Smooth muscle cell (in vitro differentiated cells): Measurements from ENCODE around the gene STXBP6. TPM values are rescaled to one million over a fixed set of nuclear protein-coding genes. Genes with fewer than 3 reads are reported as not detected.

Experiments used
- DNase-seq: peaks from one replicate; lab custom pipeline; 2025; ENCODE audit not compliant: unreplicated experiment; lab: John Stamatoyannopoulos, UW
- H2AFZ ChIP-seq: fragments of 200-600 bp; sonication (generic); 2 replicates; pipeline ENCODE4 v1.6.0; 2016; ENCODE audit warnings: antibody characterized with exemption, low read depth, mild to moderate bottlenecking
- H3F3A ChIP-seq: fragments of 200-600 bp; sonication (generic); 2 replicates; pipeline ENCODE4 v1.6.0; 2017; ENCODE audit warnings: antibody characterized with exemption, low read depth
- H3K27ac ChIP-seq: fragments of 200-600 bp; sonication (generic); 2 replicates; pipeline ENCODE4 v1.5.1; 2016; ENCODE audit warnings: low read depth, mild to moderate bottlenecking
- H3K27me3 ChIP-seq: fragments of 200-600 bp; sonication (generic); 2 replicates; pipeline ENCODE4 v1.6.1; 2016; ENCODE audit warnings: low read depth, mild to moderate bottlenecking
- H3K36me3 ChIP-seq: fragments of 200-600 bp; sonication (generic); 2 replicates; pipeline ENCODE4 v1.5.1; 2016; ENCODE audit warnings: low read depth
- H3K4me1 ChIP-seq: fragments of 200-600 bp; sonication (generic); 2 replicates; pipeline ENCODE4 v1.5.1; 2016; ENCODE audit warnings: low read depth
- H3K4me2 ChIP-seq: fragments of 200-600 bp; sonication (generic); 2 replicates; pipeline ENCODE4 v1.6.0; 2016; ENCODE audit warnings: mild to moderate bottlenecking
- H3K4me3 ChIP-seq: fragments of 200-600 bp; sonication (generic); 2 replicates; pipeline ENCODE4 v1.5.1; 2016; ENCODE audit warnings: mild to moderate bottlenecking
- H3K79me2 ChIP-seq: fragments of 200-600 bp; sonication (generic); 2 replicates; pipeline ENCODE4 v1.6.0; 2016; ENCODE audit warnings: low read depth, mild to moderate bottlenecking
- H3K9ac ChIP-seq: fragments of 200-600 bp; sonication (generic); 2 replicates; pipeline ENCODE4 v1.6.0; 2016; ENCODE audit warnings: low read depth
- H3K9me3 ChIP-seq: fragments of 200-600 bp; sonication (generic); replicated peaks from 2 replicates; pipeline ENCODE4 v1.5.1; 2016; ENCODE audit warnings: low read depth
- H4K20me1 ChIP-seq: fragments of 200-600 bp; sonication (generic); 2 replicates; pipeline ENCODE4 v1.6.0; 2016; ENCODE audit warnings: low read depth
- WGBS: methylation state at CpG from one replicate; pipeline ENCODE4 v1.1.7; 2016; ENCODE audit warnings: low lambda C conversion rate; 5-methylcytosine and 5-hydroxymethylcytosine counted together
- polyA plus RNA-seq: library from polyadenylated mRNA; unstranded; fragments of >200 nt; fragmentation: Nextera tagmentation; extraction: Ambion mirVana; gene quantifications from 2 replicates; pipeline ENCODE4 v1.2.1, GENCODE V29; 2016
- total RNA-seq: library from RNA; depleted of rRNA; stranded (reverse); fragments of >200 nt; gene quantifications from 2 replicates; pipeline ENCODE4 v1.2.3, GENCODE V29; 2014
- TF ChIP-seq, protein P1 (sequence below): fragments of 200-600 bp; sonication (generic); IDR thresholded peaks from 2 replicates; pipeline ENCODE4 v1.5.1; 2017; ENCODE audit warnings: borderline replicate concordance, mild to moderate bottlenecking, antibody characterized with exemption; ENCODE audit not compliant: insufficient read depth, poor library complexity, severe bottlenecking

Gene STXBP6
- total and polyA plus RNA-seq, 2 experiments from 2014 or later: 144 to 170 TPM

DNA sequence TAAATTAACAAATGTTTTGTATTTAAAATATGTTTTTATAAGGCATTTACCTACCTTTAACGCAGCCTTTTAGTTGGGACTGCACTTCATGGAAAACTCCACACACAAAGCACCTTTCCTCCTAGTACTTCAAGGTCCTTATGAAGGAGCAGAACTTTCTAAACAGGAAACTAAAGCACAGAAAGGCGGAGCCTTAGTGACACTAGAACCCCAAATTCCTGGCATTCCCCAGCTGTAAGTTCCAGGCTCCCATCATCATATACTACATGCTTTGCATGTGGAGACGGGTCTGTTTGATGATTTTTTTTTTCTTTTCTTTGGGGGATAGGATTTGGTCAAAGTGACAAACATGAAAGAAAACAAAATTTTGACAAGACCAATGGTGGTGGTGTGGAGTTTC is 39.5 kb downstream of the STXBP6 start:
- H3K9me3 ChIP-seq: no peaks in the 10 kb centered on the region
- H3K79me2 ChIP-seq: peaks cover 87% of the 10 kb centered on the region
- H3K9ac ChIP-seq: no peak overlapping the region
- DNase-seq: no peak
- H3K27ac ChIP-seq: peak overlapping the region; percentile 89
- H2AFZ ChIP-seq: no peak overlapping the region
- 84% methylated on average over 3 of the region's 3 CpGs for WGBS
- no peaks in the 10 kb centered on the region for H3K36me3 ChIP-seq
- H3K4me3 ChIP-seq: peak overlapping the region; percentile 1
- H3K27me3 ChIP-seq: no peaks in the 10 kb centered on the region
- H3K4me2 ChIP-seq: peak overlapping the region; percentile 72
- H3K4me1 ChIP-seq: peaks cover 47% of the 10 kb centered on the region
- peaks cover 37% of the 10 kb centered on the region for H3F3A ChIP-seq
- TF ChIP-seq, protein P1, sequence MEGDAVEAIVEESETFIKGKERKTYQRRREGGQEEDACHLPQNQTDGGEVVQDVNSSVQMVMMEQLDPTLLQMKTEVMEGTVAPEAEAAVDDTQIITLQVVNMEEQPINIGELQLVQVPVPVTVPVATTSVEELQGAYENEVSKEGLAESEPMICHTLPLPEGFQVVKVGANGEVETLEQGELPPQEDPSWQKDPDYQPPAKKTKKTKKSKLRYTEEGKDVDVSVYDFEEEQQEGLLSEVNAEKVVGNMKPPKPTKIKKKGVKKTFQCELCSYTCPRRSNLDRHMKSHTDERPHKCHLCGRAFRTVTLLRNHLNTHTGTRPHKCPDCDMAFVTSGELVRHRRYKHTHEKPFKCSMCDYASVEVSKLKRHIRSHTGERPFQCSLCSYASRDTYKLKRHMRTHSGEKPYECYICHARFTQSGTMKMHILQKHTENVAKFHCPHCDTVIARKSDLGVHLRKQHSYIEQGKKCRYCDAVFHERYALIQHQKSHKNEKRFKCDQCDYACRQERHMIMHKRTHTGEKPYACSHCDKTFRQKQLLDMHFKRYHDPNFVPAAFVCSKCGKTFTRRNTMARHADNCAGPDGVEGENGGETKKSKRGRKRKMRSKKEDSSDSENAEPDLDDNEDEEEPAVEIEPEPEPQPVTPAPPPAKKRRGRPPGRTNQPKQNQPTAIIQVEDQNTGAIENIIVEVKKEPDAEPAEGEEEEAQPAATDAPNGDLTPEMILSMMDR: no peak
- peaks cover 3% of the 10 kb centered on the region for H4K20me1 ChIP-seq

DNA sequence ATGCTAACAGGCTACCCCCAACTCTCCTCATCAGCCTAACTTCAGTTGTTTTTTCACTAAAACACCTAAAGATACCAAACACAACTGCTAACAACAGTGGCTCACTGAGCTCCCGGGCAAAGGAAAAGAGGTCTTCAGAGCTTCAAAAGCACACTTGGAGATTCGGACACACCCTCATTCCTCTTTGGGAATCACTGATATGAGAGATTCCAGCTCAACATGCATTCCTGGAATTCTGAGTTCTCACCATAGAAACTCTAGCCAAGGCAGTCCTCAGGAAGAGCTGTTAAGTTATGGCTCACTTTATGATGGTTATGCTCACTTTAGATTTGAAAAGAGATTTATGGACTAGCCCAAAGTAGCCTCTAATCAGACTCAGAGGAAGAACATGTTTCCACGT is 40.1 kb downstream of the STXBP6 start:
- Histone ChIP-seq H3K9me3 (no peaks in the 10 kb centered on the region), H3K4me3 (peak overlapping the region; percentile 1), H3K27me3 (no peaks in the 10 kb centered on the region), H3K4me2 (peak overlapping the region; percentile 72), H3K27ac (peak overlapping the region; percentile 89), H3F3A (peaks cover 43% of the 10 kb centered on the region), H3K36me3 (no peaks in the 10 kb centered on the region), H3K79me2 (peaks cover 87% of the 10 kb centered on the region), H3K4me1 (peaks cover 51% of the 10 kb centered on the region), H3K9ac (no peak overlapping the region), H4K20me1 (no peaks in the 10 kb centered on the region), H2AFZ (no peak overlapping the region)
- TF ChIP-seq, protein P1: no peak
- WGBS: 9% methylated on average over 3 of the region's 3 CpGs
- no peak for DNase-seq

- no peak for DNase-seq
- H3K36me3 ChIP-seq: no peaks in the 10 kb centered on the region
- WGBS: 97% methylated on average over 1 of the region's 1 CpG
- no peaks in the 10 kb centered on the region for H3K27me3 ChIP-seq
- H3K4me2 ChIP-seq: peak overlapping the region; percentile 72
- no peak overlapping the region for H3K4me3 ChIP-seq
- peak overlapping the region; percentile 89 for H3K27ac ChIP-seq
- peaks cover 87% of the 10 kb centered on the region for H3K79me2 ChIP-seq
- H2AFZ ChIP-seq: no peak overlapping the region
- H3K9ac ChIP-seq: peak overlapping the region; percentile 50
- no peaks in the 10 kb centered on the region for H3K9me3 ChIP-seq
- TF ChIP-seq, protein P1: no peak
- peaks cover 58% of the 10 kb centered on the region for H3F3A ChIP-seq
- H4K20me1 ChIP-seq: no peaks in the 10 kb centered on the region
- H3K4me1 ChIP-seq: peaks cover 68% of the 10 kb centered on the region
These were observed 42.1 kb downstream of the STXBP6 start for GRCh38 chr14:25007832-25008231.
